Caco-2 (cell line): ENCODE results near the gene CAPN8. TPM values are rescaled to one million over a fixed set of nuclear protein-coding genes. Genes with fewer than 3 reads are reported as not detected.

Experiments
- BruUV-seq: library from RNA; stranded (reverse); fragments of 400-500 nt; replicated peaks from 2 replicates; lab custom pipeline; 2021; lab: Mats Ljungman, UMichigan
- CTCF ChIA-PET: fragments of 300-600 bp; sonication (Branson Sonifier 250); formaldehyde crosslinking; loops from one replicate; lab custom pipeline; 2022; ENCODE audit warnings: antibody characterized with exemption; lab: Charles Lee
- POLR2A ChIA-PET: fragments of 300-600 bp; sonication (Branson Sonifier 250); formaldehyde crosslinking; loops from one replicate; lab custom pipeline; 2022; ENCODE audit warnings: antibody characterized with exemption; lab: Charles Lee
- DNase-seq, 2 experiments: peaks; one replicate each; pipeline versions ENCODE4 v3.0.0 to v3.0.0-alpha.2; 2020 to 2022
- H3K27me3 ChIP-seq: replicated peaks from 2 replicates; pipeline ENCODE4 v1.6.0; 2011; ENCODE audit warnings: low read length; ENCODE audit not compliant: control insufficient read depth, insufficient read depth
- H3K36me3 ChIP-seq: 2 replicates; pipeline ENCODE4 v1.5.1; 2011; ENCODE audit warnings: low read length; ENCODE audit not compliant: control insufficient read depth, insufficient read depth
- H3K4me1 ChIP-seq: fragments of 250-450 bp; sonication (Bioruptor Pico); 2 replicates; pipeline ENCODE4 v1.5.1; 2020; ENCODE audit warnings: mild to moderate bottlenecking
- H3K4me3 ChIP-seq: 2 replicates; pipeline ENCODE4 v1.5.1; 2011; ENCODE audit warnings: low read depth, mild to moderate bottlenecking, control low read depth, low read length
- H3K9me3 ChIP-seq: fragments of 250-450 bp; sonication (Bioruptor Pico); 2 replicates; pipeline ENCODE4 v1.5.1; 2020; ENCODE audit warnings: mild to moderate bottlenecking, moderate library complexity
- H3K27ac Mint-ChIP-seq: one replicate; pipeline ENCODE4 v1.8.0; 2022; ENCODE audit warnings: mixed read lengths; ENCODE audit not compliant: unreplicated experiment
- H3K27me3 Mint-ChIP-seq: one replicate; pipeline ENCODE4 v1.8.0; 2022; ENCODE audit warnings: mixed read lengths; ENCODE audit not compliant: insufficient read depth, unreplicated experiment
- H3K36me3 Mint-ChIP-seq: one replicate; pipeline ENCODE4 v1.8.0; 2022; ENCODE audit warnings: mild to moderate bottlenecking, mixed read lengths; ENCODE audit not compliant: insufficient read depth, unreplicated experiment
- H3K4me1 Mint-ChIP-seq: one replicate; pipeline ENCODE4 v1.8.0; 2022; ENCODE audit warnings: low read depth, mixed read lengths; ENCODE audit not compliant: unreplicated experiment
- H3K4me3 Mint-ChIP-seq: one replicate; pipeline ENCODE4 v1.8.0; 2022; ENCODE audit warnings: mild to moderate bottlenecking, moderate library complexity, mixed read lengths; ENCODE audit not compliant: unreplicated experiment
- H3K9me3 Mint-ChIP-seq: one replicate; pipeline ENCODE4 v1.8.0; 2022; ENCODE audit warnings: mixed read lengths; ENCODE audit not compliant: unreplicated experiment
- CTCF ChIP-seq, 2 experiments: fragments of 200-600 bp in 1 of 2; IDR thresholded peaks; 1 replicate in 1 of 2; 2 replicates in 1 of 2; pipeline versions ENCODE4 v1.5.1 to v1.8.0; 2011 to 2022; ENCODE audit warnings: antibody characterized with exemption in 1 of 2, control low read depth in 1 of 2, inconsistent platforms in 1 of 2, low read depth in 1 of 2, low read length in 1 of 2, mild to moderate bottlenecking in 1 of 2, moderate library complexity in 1 of 2; ENCODE audit not compliant: insufficient read depth in 1 of 2, severe bottlenecking in 1 of 2, unreplicated experiment in 1 of 2
- intact Hi-C: fragments of 100-400 bp; cut with micrococcal nuclease; formaldehyde crosslinking; loops from one replicate; pipeline ENCODE4 v1.10.0; 2022; ENCODE audit not compliant: unreplicated experiment
- total RNA-seq: library from RNA; stranded (reverse); gene quantifications from 2 replicates; pipeline ENCODE4 v1.2.3, GENCODE V29; 2022

The CAPN8 gene
- total RNA-seq, 1 experiment from 2014 or later, result 4.1 TPM

- no peaks in the 10 kb centered on the region for H3K4me1 Mint-ChIP-seq
- no peaks in the 10 kb centered on the region for H3K4me1 ChIP-seq
- no peak overlapping the region for H3K27ac Mint-ChIP-seq
- POLR2A ChIA-PET, result no interaction called here
- no TSS peak for BruUV-seq
- TF ChIP-seq CTCF (IDR thresholded peaks at IDR 0.05; ENCODE audit: insufficient read depth in 1 of 2, low read depth in 1 of 2, low read length in 1 of 2, severe bottlenecking in 1 of 2, unreplicated experiment in 1 of 2), result no peak
- H3K9me3 ChIP-seq, result no peaks in the 10 kb centered on the region
- H3K9me3 Mint-ChIP-seq, result no peaks in the 10 kb centered on the region
- CTCF ChIA-PET, result interaction anchor here (0.6 kb wide), 2 partner anchors 347 to 388 kb away, joined by 3 to 4 read pairs; no protein-coding TSS in a partner anchor
- intact Hi-C loops, result no loop called here
- no peaks in the 10 kb centered on the region for H3K27me3 ChIP-seq
- no peak for DNase-seq
- H3K36me3 Mint-ChIP-seq, result no peaks in the 10 kb centered on the region
- H3K4me3 Mint-ChIP-seq, result no peak overlapping the region
- no peaks in the 10 kb centered on the region for H3K36me3 ChIP-seq
- no peak overlapping the region for H3K4me3 ChIP-seq
- H3K27me3 Mint-ChIP-seq, result no peaks in the 10 kb centered on the region
These were observed 121.9 kb downstream of the CAPN8 start for GRCh38 chr1:223543560-223543959.

- Histone ChIP-seq H3K4me1 (no peaks in the 10 kb centered on the region), H3K27me3 (no peaks in the 10 kb centered on the region), H3K4me3 (no peak overlapping the region), H3K9me3 (no peaks in the 10 kb centered on the region), H3K36me3 (no peaks in the 10 kb centered on the region)
- no peak overlapping the region for H3K4me3 Mint-ChIP-seq
- intact Hi-C loops, result no loop called here
- ChIA-PET CTCF (interaction anchor here (0.6 to 0.7 kb wide), 2 partner anchors 179 to 387 kb away, joined by 3 to 4 read pairs; partner anchors contain the start of gene SUSD4), POLR2A (no interaction called here)
- no peak overlapping the region for H3K27ac Mint-ChIP-seq
- DNase-seq, result no peak
- H3K4me1 Mint-ChIP-seq, result no peaks in the 10 kb centered on the region
- TF ChIP-seq CTCF (IDR thresholded peaks at IDR 0.05; ENCODE audit: insufficient read depth in 1 of 2, low read depth in 1 of 2, low read length in 1 of 2, severe bottlenecking in 1 of 2, unreplicated experiment in 1 of 2), result no peak
- no peaks in the 10 kb centered on the region for H3K36me3 Mint-ChIP-seq
- BruUV-seq, result no TSS peak
- H3K27me3 Mint-ChIP-seq, result no peaks in the 10 kb centered on the region
- H3K9me3 Mint-ChIP-seq, result no peaks in the 10 kb centered on the region
These were observed 122.7 kb downstream of the CAPN8 start for GRCh38 chr1:223542831-223543230.

GRCh38 chr1:223540485-223541106 lies 124.9 kb downstream of the CAPN8 start:
- BruUV-seq, result no TSS peak

More at GRCh38 chr1:223540485-223541106, 124.9 kb downstream of the CAPN8 start:
- Histone ChIP-seq H3K4me3 (no peak overlapping the region), H3K36me3 (no peaks in the 10 kb centered on the region), H3K27me3 (no peaks in the 10 kb centered on the region), H3K4me1 (no peaks in the 10 kb centered on the region), H3K9me3 (no peaks in the 10 kb centered on the region)
- DNase-seq, result no peak
- Mint-ChIP-seq H3K27me3 (no peaks in the 10 kb centered on the region), H3K4me3 (no peak overlapping the region), H3K36me3 (no peaks in the 10 kb centered on the region), H3K27ac (no peak overlapping the region), H3K9me3 (no peaks in the 10 kb centered on the region), H3K4me1 (no peaks in the 10 kb centered on the region)
- intact Hi-C loops, result no loop called here
- no peak for TF ChIP-seq CTCF (IDR thresholded peaks at IDR 0.05; ENCODE audit: insufficient read depth in 1 of 2, low read depth in 1 of 2, low read length in 1 of 2, severe bottlenecking in 1 of 2, unreplicated experiment in 1 of 2)
- ChIA-PET POLR2A (no interaction called here), CTCF (no interaction called here)
